ENCODE measurements around the gene GNB5.

The GNB5 gene

DNA sequence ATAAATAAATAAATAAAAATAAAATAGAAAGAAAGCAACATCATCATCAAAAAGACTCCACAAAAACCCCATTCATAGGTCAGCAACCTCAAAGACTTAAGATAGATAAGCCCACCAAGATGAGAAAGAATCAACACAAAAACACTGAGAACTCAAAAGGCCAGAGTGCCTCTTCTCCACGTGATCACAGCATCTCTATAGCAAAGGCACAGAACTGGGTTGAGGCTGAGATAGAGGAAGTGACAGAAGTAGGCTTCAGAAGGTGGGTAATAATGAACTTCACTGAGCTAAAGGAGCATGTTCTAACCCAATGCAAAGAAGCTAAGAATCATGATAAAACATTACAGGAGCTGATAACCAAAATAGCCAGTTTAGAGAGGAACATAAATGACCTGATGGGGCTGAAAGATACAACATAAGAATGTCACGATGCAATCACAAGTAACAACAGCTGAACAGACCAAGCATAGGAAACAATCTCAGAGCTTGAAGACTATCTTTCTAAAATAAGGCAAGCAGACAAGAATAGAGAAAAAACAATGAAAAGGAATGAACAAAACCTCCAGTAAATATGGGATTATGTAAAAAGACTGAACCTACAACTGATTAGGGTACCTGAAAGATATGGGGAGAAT lies 26.4 kb downstream of the GNB5 start:
- Histone ChIP-seq H3K36me3 (ENCODE audit: low read depth) (peaks cover 26% of the 10 kb centered on the region), H3K4me1 (ENCODE audit: insufficient read depth, poor library complexity, severe bottlenecking) (no peaks in the 10 kb centered on the region), H3K27me3 (ENCODE audit: insufficient read depth, poor library complexity, severe bottlenecking) (no peaks in the 10 kb centered on the region), H3K27ac (ENCODE audit: poor library complexity, severe bottlenecking) (no peak overlapping the region), H3K4me3 (ENCODE audit: severe bottlenecking) (no peak overlapping the region), H3K9me3 (ENCODE audit: severe bottlenecking) (no peaks in the 10 kb centered on the region)
- DNase-seq (ENCODE audit: low spot score) (no peak), ATAC-seq (ENCODE audit: low read depth) (no peak)
- TF ChIP-seq, protein P1, sequence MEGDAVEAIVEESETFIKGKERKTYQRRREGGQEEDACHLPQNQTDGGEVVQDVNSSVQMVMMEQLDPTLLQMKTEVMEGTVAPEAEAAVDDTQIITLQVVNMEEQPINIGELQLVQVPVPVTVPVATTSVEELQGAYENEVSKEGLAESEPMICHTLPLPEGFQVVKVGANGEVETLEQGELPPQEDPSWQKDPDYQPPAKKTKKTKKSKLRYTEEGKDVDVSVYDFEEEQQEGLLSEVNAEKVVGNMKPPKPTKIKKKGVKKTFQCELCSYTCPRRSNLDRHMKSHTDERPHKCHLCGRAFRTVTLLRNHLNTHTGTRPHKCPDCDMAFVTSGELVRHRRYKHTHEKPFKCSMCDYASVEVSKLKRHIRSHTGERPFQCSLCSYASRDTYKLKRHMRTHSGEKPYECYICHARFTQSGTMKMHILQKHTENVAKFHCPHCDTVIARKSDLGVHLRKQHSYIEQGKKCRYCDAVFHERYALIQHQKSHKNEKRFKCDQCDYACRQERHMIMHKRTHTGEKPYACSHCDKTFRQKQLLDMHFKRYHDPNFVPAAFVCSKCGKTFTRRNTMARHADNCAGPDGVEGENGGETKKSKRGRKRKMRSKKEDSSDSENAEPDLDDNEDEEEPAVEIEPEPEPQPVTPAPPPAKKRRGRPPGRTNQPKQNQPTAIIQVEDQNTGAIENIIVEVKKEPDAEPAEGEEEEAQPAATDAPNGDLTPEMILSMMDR (IDR thresholded peaks at IDR 0.05; ENCODE audit: poor library complexity, severe bottlenecking): no peak

DNA sequence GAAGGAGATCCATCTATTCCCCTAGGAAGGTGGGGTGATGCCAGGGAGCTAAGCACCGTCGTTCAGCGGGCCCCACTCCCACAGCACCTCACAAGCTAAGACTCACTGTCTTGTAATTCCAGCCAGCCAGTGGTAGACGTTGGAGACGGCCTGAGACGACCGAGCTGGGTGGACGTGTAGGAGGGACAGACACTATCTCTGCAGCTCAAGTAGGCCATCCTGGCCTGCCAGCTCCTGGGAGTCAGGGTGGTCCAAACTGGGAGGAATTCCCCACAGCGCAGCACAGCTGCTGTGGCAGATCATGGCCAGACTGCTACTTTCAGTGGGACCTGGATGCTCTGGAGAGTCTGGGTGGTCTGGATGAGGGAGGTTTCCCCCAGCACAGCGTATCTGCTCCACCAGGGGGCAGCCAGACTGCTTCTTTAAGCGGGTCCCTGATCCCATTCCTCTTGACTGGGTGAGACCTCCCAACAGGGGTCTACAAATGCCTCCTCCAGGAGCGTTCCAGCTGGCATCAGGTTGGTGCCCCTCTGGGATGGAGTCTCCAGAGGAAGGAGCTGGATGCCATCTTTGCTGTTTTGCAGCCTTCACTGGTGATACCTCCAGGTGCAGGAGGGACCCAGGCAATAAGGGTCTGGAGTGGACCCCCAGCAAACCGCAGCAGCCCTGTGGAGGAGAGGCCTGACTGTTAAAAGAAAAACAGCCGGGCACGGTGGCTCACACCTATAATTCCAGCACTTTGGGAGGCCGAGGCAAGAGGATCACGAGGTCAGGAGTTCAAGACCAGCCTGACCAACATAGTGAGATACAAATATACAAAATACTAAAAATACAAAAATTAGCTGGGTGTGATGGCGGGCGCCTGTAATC lies 27.6 kb downstream of the GNB5 start:
- Histone ChIP-seq H3K36me3 (ENCODE audit: low read depth) (peaks cover 26% of the 10 kb centered on the region), H3K4me3 (ENCODE audit: severe bottlenecking) (no peak overlapping the region), H3K4me1 (ENCODE audit: insufficient read depth, poor library complexity, severe bottlenecking) (no peaks in the 10 kb centered on the region), H3K9me3 (ENCODE audit: severe bottlenecking) (no peaks in the 10 kb centered on the region), H3K27me3 (ENCODE audit: insufficient read depth, poor library complexity, severe bottlenecking) (no peaks in the 10 kb centered on the region), H3K27ac (ENCODE audit: poor library complexity, severe bottlenecking) (no peak overlapping the region)
- ATAC-seq (ENCODE audit: low read depth): 0 out of 3 replicates have a peak, but pooled peaks have one; percentile 9
- TF ChIP-seq, protein P1 (IDR thresholded peaks at IDR 0.05; ENCODE audit: poor library complexity, severe bottlenecking): peak; percentile 29
- peak; percentile 60 for DNase-seq (ENCODE audit: low spot score)

DNA sequence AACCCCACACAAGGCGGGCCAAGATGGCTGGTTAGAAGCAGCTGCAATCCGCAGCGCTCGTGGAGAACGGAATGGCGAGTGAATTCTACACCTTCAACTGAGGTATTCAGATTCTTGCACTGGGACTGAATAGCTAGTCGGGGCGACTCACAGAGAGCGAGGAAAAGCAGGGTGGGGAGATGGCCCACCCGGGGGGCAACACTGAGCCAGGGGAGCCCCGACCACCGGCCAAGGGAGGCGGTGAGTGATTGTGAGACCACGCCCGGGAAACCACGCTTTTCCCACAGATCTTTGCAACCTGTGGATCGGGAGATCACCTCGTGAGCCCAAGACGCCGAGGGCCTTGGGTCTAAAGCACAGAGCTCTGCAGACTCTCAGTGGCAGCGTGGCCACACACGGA lies 28.3 kb downstream of the GNB5 start:
- Histone ChIP-seq H3K4me3 (ENCODE audit: severe bottlenecking) (no peak overlapping the region), H3K27me3 (ENCODE audit: insufficient read depth, poor library complexity, severe bottlenecking) (no peaks in the 10 kb centered on the region), H3K36me3 (ENCODE audit: low read depth) (peaks cover 26% of the 10 kb centered on the region), H3K4me1 (ENCODE audit: insufficient read depth, poor library complexity, severe bottlenecking) (no peaks in the 10 kb centered on the region), H3K9me3 (ENCODE audit: severe bottlenecking) (no peaks in the 10 kb centered on the region), H3K27ac (ENCODE audit: poor library complexity, severe bottlenecking) (no peak overlapping the region)
- DNase-seq (ENCODE audit: low spot score) (no peak), ATAC-seq (ENCODE audit: low read depth) (no peak)
- TF ChIP-seq, protein P1 (IDR thresholded peaks at IDR 0.05; ENCODE audit: poor library complexity, severe bottlenecking): no peak

DNA sequence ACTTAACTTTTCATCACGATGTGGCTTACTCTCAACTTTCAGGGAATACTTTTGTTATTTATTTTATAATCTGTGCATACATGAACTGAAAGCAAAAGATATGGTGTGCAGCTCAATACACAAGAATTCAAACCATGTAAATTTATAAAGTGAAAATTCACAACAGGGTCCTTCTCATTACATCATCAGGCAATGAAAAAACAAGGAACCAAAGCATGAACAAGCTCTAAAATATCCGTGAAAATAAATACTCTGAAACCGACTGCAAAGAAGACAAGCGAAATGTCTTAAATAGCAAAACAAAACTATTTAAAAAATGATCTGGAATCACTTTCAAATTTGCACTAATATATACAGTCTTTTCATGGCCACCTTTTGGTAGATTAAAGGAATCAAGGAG lies 28.9 kb downstream of the GNB5 start:
- no peak overlapping the region for H3K4me3 ChIP-seq (ENCODE audit: severe bottlenecking)
- H3K36me3 ChIP-seq (ENCODE audit: low read depth): peaks cover 26% of the 10 kb centered on the region
- DNase-seq (ENCODE audit: low spot score): no peak
- no peaks in the 10 kb centered on the region for H3K27me3 ChIP-seq (ENCODE audit: insufficient read depth, poor library complexity, severe bottlenecking)
- H3K27ac ChIP-seq (ENCODE audit: poor library complexity, severe bottlenecking): no peak overlapping the region
- no peak for ATAC-seq (ENCODE audit: low read depth)
- H3K4me1 ChIP-seq (ENCODE audit: insufficient read depth, poor library complexity, severe bottlenecking): no peaks in the 10 kb centered on the region
- no peaks in the 10 kb centered on the region for H3K9me3 ChIP-seq (ENCODE audit: severe bottlenecking)
- TF ChIP-seq, protein P1 (IDR thresholded peaks at IDR 0.05; ENCODE audit: poor library complexity, severe bottlenecking): no peak
